PC-3 (cell line): Measurements from ENCODE around the gene WDFY3. TPM values are rescaled to one million over a fixed set of nuclear protein-coding genes. Genes with fewer than 3 reads are reported as not detected.
A peak's percentile ranks its signal among the peaks of the same experiment; 100 is the strongest.

ENCODE experiments used
- ATAC-seq: fragments of 200-7000 bp; cut with Tn5 transposase; 2 replicates; pipeline ENCODE4 v1.9.1; 2020; ENCODE audit warnings: mild to moderate bottlenecking, moderate library complexity
- BruUV-seq: library from RNA; stranded (reverse); fragments of 400-500 nt; replicated peaks from 2 replicates; lab custom pipeline; 2021; lab: Mats Ljungman, UMichigan
- CTCF ChIA-PET: fragments of 300-600 bp; sonication (Branson Sonifier 250); formaldehyde crosslinking; loops from one replicate; lab custom pipeline; 2022; ENCODE audit warnings: antibody characterized with exemption; lab: Charles Lee
- POLR2A ChIA-PET: fragments of 300-600 bp; sonication (Branson Sonifier 250); formaldehyde crosslinking; loops from one replicate; lab custom pipeline; 2022; ENCODE audit warnings: antibody characterized with exemption; ENCODE audit not compliant: unreplicated experiment; lab: Charles Lee
- DNase-seq: peaks from one replicate; pipeline ENCODE4 v3.0.0-alpha.2; 2015
- H2AFZ ChIP-seq: fragments of 300-600 bp; sonication (generic); 2 replicates; pipeline ENCODE4 v1.6.0; 2016; ENCODE audit warnings: antibody characterized with exemption, low read length
- H3F3A ChIP-seq: fragments of 300-600 bp; sonication (generic); one replicate; pipeline ENCODE4 v1.6.0; 2017; ENCODE audit warnings: antibody characterized with exemption, low read length, control low read depth, mild to moderate bottlenecking; ENCODE audit not compliant: unreplicated experiment
- H3K27ac ChIP-seq: fragments of 300-600 bp; sonication (generic); 2 replicates; pipeline ENCODE4 v1.5.1; 2016; ENCODE audit warnings: mild to moderate bottlenecking, low read length
- H3K27me3 ChIP-seq: fragments of 300-600 bp; sonication (generic); 2 replicates; pipeline ENCODE4 v1.6.1; 2016; ENCODE audit warnings: low read length, mixed read lengths
- H3K36me3 ChIP-seq: fragments of 300-600 bp; sonication (generic); 2 replicates; pipeline ENCODE4 v1.6.1; 2016; ENCODE audit warnings: low read depth, mixed run types, low read length, mixed read lengths
- H3K4me1 ChIP-seq: fragments of 300-600 bp; sonication (generic); 2 replicates; pipeline ENCODE4 v1.5.1; 2016; ENCODE audit warnings: low read length; ENCODE audit not compliant: insufficient read depth
- H3K4me2 ChIP-seq: fragments of 300-600 bp; sonication (generic); 2 replicates; pipeline ENCODE4 v1.6.0; 2016; ENCODE audit warnings: low read length
- H3K4me3 ChIP-seq: fragments of 300-600 bp; sonication (generic); 2 replicates; pipeline ENCODE4 v1.5.1; 2016; ENCODE audit warnings: mild to moderate bottlenecking, low read length, mixed read lengths
- H3K79me2 ChIP-seq: fragments of 300-600 bp; sonication (generic); 2 replicates; pipeline ENCODE4 v1.6.1; 2017; ENCODE audit warnings: low read length, mixed read lengths
- H3K9ac ChIP-seq: fragments of 300-600 bp; sonication (generic); 2 replicates; pipeline ENCODE4 v1.6.0; 2016; ENCODE audit warnings: mild to moderate bottlenecking, low read length
- H3K9me2 ChIP-seq: fragments of 300-600 bp; sonication (generic); replicated peaks from 2 replicates; pipeline ENCODE4 v1.6.1; 2016; ENCODE audit warnings: mixed run types, low read length, mixed read lengths
- H3K9me3 ChIP-seq: fragments of 300-600 bp; sonication (generic); 2 replicates; pipeline ENCODE4 v1.6.1; 2016; ENCODE audit warnings: low read length, mixed read lengths
- H4K20me1 ChIP-seq: fragments of 300-600 bp; sonication (generic); 2 replicates; pipeline ENCODE4 v1.6.1; 2016; ENCODE audit warnings: low read length, mixed read lengths
- EZH2 ChIP-seq: fragments of 300-600 bp; sonication (generic); IDR thresholded peaks from one replicate; pipeline ENCODE4 v1.6.1; 2017; ENCODE audit warnings: antibody characterized with exemption, mild to moderate bottlenecking, low read length; ENCODE audit not compliant: unreplicated experiment
- EZH2phosphoT487 ChIP-seq: fragments of 300-600 bp; sonication (generic); IDR thresholded peaks from 2 replicates; pipeline ENCODE4 v1.6.1; 2018; ENCODE audit warnings: mild to moderate bottlenecking, antibody characterized with exemption, low read length, borderline replicate concordance
- intact Hi-C: fragments of 100-400 bp; cut with micrococcal nuclease; formaldehyde crosslinking; loops from 2 replicates; pipeline ENCODE4 v1.9.0; 2023
- total RNA-seq: library from RNA; depleted of rRNA; stranded (reverse); fragments of >200 nt; gene quantifications from 2 replicates; pipeline ENCODE4 v1.2.3, GENCODE V29; 2014
- TF ChIP-seq, protein P1 (sequence below): fragments of 300-600 bp; sonication (generic); conservative IDR thresholded peaks from 2 replicates; pipeline ENCODE4 v1.5.1; 2017; ENCODE audit warnings: antibody characterized with exemption, low read depth, mild to moderate bottlenecking, low read length

The WDFY3 gene
- total RNA-seq, 1 experiment from 2014 or later: 23.1 TPM

DNA sequence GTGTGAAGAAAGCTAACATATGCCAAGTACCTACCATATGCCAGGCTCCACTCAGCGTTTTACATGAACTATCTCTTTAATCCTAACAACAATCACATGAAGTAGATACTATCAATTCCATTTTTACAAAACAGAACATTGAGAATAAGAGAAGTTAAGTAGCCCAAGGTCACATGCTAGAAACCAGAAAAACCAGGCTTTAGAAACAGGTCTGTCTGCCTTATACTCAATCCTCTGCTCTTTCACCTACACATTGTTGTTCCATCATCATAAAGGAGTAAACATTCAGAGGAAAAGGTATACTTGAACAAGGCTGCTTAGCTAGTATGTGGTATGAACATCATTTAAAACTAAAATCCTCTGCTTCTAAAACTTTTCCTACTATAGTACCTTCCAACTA is 42.1 kb downstream of the WDFY3 start:
- H3K9ac ChIP-seq: no peak overlapping the region
- no peak overlapping the region for H3K27ac ChIP-seq
- TF ChIP-seq EZH2: no peak
- ChIA-PET POLR2A (no interaction called here), CTCF (no interaction called here)
- H3K79me2 ChIP-seq: 0 out of 2 replicates have a peak, but pooled peaks cover 8% of the 10 kb centered on the region
- no peak overlapping the region for H2AFZ ChIP-seq
- 0 out of 2 replicates have a peak, but pooled peaks have one; percentile 22 for ATAC-seq
- H3F3A ChIP-seq: no peaks in the 10 kb centered on the region
- H3K36me3 ChIP-seq: no peaks in the 10 kb centered on the region
- intact Hi-C loops: loop anchor here (1.0 kb wide), 1 partner anchor 35 kb away; no protein-coding TSS in a partner anchor
- no peaks in the 10 kb centered on the region for H3K9me3 ChIP-seq
- no peaks in the 10 kb centered on the region for H3K9me2 ChIP-seq
- peak overlapping the region; percentile 58 for H3K4me2 ChIP-seq
- BruUV-seq: no TSS peak
- H4K20me1 ChIP-seq: no peaks in the 10 kb centered on the region
- H3K4me1 ChIP-seq: peaks cover 26% of the 10 kb centered on the region
- H3K27me3 ChIP-seq: no peaks in the 10 kb centered on the region
- peak; percentile 52 for DNase-seq
- no peak overlapping the region for H3K4me3 ChIP-seq

DNA sequence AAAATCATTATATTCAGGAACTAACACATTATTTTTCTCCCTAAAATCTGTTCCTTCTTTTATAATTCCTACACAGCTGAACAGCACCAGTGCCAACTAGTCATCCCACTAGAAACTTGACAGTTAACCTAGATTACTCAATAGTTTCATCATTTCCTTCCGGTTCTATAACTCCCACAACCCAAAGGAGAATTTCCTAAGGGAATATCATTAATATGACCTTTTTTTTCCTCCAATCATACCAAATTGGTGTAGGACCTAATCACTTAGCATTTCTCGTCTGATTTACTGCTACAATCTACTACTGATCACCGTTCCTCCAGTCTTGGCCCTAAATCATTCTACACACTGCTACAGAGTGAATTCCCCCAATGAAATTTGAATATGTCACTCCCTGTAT is 45.9 kb downstream of the WDFY3 start:
- Histone ChIP-seq H3K4me1 (peaks cover 26% of the 10 kb centered on the region), H3K4me2 (peak overlapping the region; percentile 32), H3K79me2 (peaks cover 14% of the 10 kb centered on the region; the same call in 1 of the 2 replicates), H3K36me3 (no peaks in the 10 kb centered on the region), H2AFZ (no peak overlapping the region), H3K4me3 (no peak overlapping the region), H3F3A (no peaks in the 10 kb centered on the region), H4K20me1 (no peaks in the 10 kb centered on the region), H3K9me2 (no peaks in the 10 kb centered on the region), H3K9me3 (no peaks in the 10 kb centered on the region), H3K27ac (peak overlapping the region; percentile 37; the same call in 1 of the 2 replicates), H3K27me3 (no peaks in the 10 kb centered on the region), H3K9ac (no peak overlapping the region)
- DNase-seq (peak; percentile 67), ATAC-seq (peak; percentile 48)
- ChIA-PET CTCF (no interaction called here), POLR2A (no interaction called here)
- BruUV-seq: no TSS peak
- intact Hi-C loops: no loop called here
- TF ChIP-seq EZH2 (no peak), EZH2phosphoT487 (no peak)
- TF ChIP-seq, protein P1, sequence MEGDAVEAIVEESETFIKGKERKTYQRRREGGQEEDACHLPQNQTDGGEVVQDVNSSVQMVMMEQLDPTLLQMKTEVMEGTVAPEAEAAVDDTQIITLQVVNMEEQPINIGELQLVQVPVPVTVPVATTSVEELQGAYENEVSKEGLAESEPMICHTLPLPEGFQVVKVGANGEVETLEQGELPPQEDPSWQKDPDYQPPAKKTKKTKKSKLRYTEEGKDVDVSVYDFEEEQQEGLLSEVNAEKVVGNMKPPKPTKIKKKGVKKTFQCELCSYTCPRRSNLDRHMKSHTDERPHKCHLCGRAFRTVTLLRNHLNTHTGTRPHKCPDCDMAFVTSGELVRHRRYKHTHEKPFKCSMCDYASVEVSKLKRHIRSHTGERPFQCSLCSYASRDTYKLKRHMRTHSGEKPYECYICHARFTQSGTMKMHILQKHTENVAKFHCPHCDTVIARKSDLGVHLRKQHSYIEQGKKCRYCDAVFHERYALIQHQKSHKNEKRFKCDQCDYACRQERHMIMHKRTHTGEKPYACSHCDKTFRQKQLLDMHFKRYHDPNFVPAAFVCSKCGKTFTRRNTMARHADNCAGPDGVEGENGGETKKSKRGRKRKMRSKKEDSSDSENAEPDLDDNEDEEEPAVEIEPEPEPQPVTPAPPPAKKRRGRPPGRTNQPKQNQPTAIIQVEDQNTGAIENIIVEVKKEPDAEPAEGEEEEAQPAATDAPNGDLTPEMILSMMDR: no peak

DNA sequence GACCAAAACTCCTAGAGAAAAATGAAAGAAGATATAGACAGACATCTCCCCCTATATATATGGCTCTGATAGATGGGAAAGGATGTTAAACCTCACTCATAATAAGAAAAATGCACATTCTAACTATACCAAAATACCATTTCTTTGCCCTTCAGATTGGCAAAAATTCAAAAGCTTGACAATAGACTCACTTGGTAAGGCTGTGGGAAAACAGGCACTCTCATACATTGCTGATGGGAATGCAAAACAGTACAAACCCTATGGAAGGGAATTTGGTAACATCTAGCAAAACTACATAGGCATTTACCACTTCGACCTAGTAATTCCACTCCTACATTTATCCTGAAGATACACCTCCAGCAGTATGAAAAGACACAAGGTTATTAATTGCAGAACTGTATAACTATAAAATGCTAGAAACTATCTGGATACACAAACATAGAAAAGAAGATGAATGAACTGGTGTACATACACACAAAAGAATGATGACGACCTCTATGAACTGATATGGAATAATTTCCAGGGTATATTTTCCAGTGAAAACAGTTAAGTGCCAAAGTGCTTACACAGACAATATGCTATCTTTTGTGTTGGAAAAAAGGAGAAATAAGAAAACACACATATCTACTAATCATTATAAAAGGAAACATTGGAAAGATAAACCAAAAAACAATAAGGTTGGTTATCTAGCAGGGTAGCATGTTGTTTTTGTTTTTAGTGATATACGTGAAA is 48.5 kb downstream of the WDFY3 start:
- ATAC-seq: no peak
- peaks cover 14% of the 10 kb centered on the region; the same call in 1 of the 2 replicates for H3K79me2 ChIP-seq
- no peaks in the 10 kb centered on the region for H3K36me3 ChIP-seq
- ChIA-PET CTCF (no interaction called here), POLR2A (no interaction called here)
- H3K9me2 ChIP-seq: no peaks in the 10 kb centered on the region
- no TSS peak for BruUV-seq
- no peak for DNase-seq
- H3K4me1 ChIP-seq: peaks cover 12% of the 10 kb centered on the region
- H4K20me1 ChIP-seq: no peaks in the 10 kb centered on the region
- H3K4me2 ChIP-seq: no peak overlapping the region
- no peak for TF ChIP-seq EZH2
- TF ChIP-seq, protein P1: no peak
- H3K4me3 ChIP-seq: no peak overlapping the region
- no peak overlapping the region for H2AFZ ChIP-seq
- H3F3A ChIP-seq: no peaks in the 10 kb centered on the region
- no peaks in the 10 kb centered on the region for H3K9me3 ChIP-seq
- no peaks in the 10 kb centered on the region for H3K27me3 ChIP-seq
- no peak overlapping the region for H3K9ac ChIP-seq
- no peak overlapping the region for H3K27ac ChIP-seq
- intact Hi-C loops: loop anchor here (10.0 kb wide), 1 partner anchor 47 kb away; the partner anchor contains the start of gene WDFY3
